Fibroblast of lung (primary cell): Measurements from ENCODE around the gene ABCA2. TPM values are rescaled to one million over a fixed set of nuclear protein-coding genes. Genes with fewer than 3 reads are reported as not detected.
A peak's percentile ranks its signal among the peaks of the same experiment; 100 is the strongest.

Experiments
- DNase-seq, 2 donors: peaks; one replicate each; pipeline versions ENCODE4 v3.0.0 to v3.0.0-alpha.2; 2010; ENCODE audit warnings: low read depth in 2 of 2
- H2AFZ ChIP-seq: 2 replicates; pipeline ENCODE4 v1.5.1; 2012; ENCODE audit warnings: low read length, control low read depth, inconsistent platforms
- H3K27ac ChIP-seq: 2 replicates; pipeline ENCODE4 v1.5.1; 2011; ENCODE audit warnings: low read length, control low read depth; ENCODE audit not compliant: insufficient read depth
- H3K27me3 ChIP-seq: 2 replicates; pipeline ENCODE4 v1.5.1; 2011; ENCODE audit warnings: mild to moderate bottlenecking, low read length; ENCODE audit not compliant: control insufficient read depth, insufficient read depth
- H3K36me3 ChIP-seq: 2 replicates; pipeline ENCODE4 v1.5.1; 2011; ENCODE audit warnings: low read length; ENCODE audit not compliant: control insufficient read depth, insufficient read depth
- H3K4me1 ChIP-seq: 2 replicates; pipeline ENCODE4 v1.5.1; 2011; ENCODE audit warnings: low read length; ENCODE audit not compliant: control insufficient read depth, insufficient read depth; ENCODE audit errors: extremely low read depth
- H3K4me2 ChIP-seq: 2 replicates; pipeline ENCODE4 v1.5.1; 2011; ENCODE audit warnings: low read length, control low read depth; ENCODE audit not compliant: insufficient read depth; ENCODE audit errors: extremely low read depth
- H3K4me3 ChIP-seq, 4 experiments: fragments of 200-600 bp in 1 of 4; sonication (generic) in 1 of 4; replicated peaks in 1 of 4; 2 replicates each; pipeline ENCODE4 v1.5.1; 2011 to 2016; ENCODE audit warnings: low read length in 4 of 4, low read depth in 3 of 4, mild to moderate bottlenecking in 3 of 4, control low read depth in 2 of 4, inconsistent platforms in 1 of 4, mixed read lengths in 1 of 4; ENCODE audit not compliant: insufficient read depth in 1 of 4; ENCODE audit errors: control extremely low read depth in 1 of 4
- H3K79me2 ChIP-seq: 2 replicates; pipeline ENCODE4 v1.5.1; 2012; ENCODE audit warnings: mild to moderate bottlenecking, low read length, inconsistent platforms; ENCODE audit not compliant: control insufficient read depth, insufficient read depth
- H3K9ac ChIP-seq: 2 replicates; pipeline ENCODE4 v1.5.1; 2011; ENCODE audit warnings: mild to moderate bottlenecking, low read length, control low read depth; ENCODE audit not compliant: insufficient read depth
- H3K9me3 ChIP-seq: 2 replicates; pipeline ENCODE4 v1.5.1; 2012; ENCODE audit warnings: low read depth, low read length; ENCODE audit not compliant: control insufficient read depth, insufficient read depth
- H4K20me1 ChIP-seq: 2 replicates; pipeline ENCODE4 v1.5.1; 2011; ENCODE audit warnings: low read length; ENCODE audit not compliant: control insufficient read depth, insufficient read depth; ENCODE audit errors: extremely low read depth
- EZH2 ChIP-seq: IDR thresholded peaks from 2 replicates; pipeline ENCODE4 v1.5.1; 2012; ENCODE audit warnings: low read length, control low read depth, mild to moderate bottlenecking; ENCODE audit errors: missing control alignments
- polyA plus RNA-seq, 2 donors: library from polyadenylated mRNA; depleted of rRNA in 1 of 2; stranded (reverse) in 1 of 2; unstranded in 1 of 2; fragments of >200 nt; gene quantifications; 2 replicates each; pipeline ENCODE4 v1.2.1, GENCODE V29; 2011 to 2012; ENCODE audit warnings: missing spikeins in 1 of 2
- total RNA-seq: library from RNA; depleted of rRNA; stranded (reverse); fragments of >200 nt; gene quantifications from 2 replicates; pipeline ENCODE4 v1.2.1, GENCODE V29; 2014
- TF ChIP-seq, protein P1 (sequence below), 2 donors: IDR thresholded peaks in 1 of 2; conservative IDR thresholded peaks in 1 of 2; 1 replicate in 1 of 2; 2 replicates in 1 of 2; pipeline ENCODE4 v1.5.1; 2011 to 2012; ENCODE audit warnings: low read length in 2 of 2, control low read depth in 1 of 2, inconsistent platforms in 1 of 2, low read depth in 1 of 2, mild to moderate bottlenecking in 1 of 2

The ABCA2 gene
- total and polyA plus RNA-seq, 2 donors (not counting 1 experiment from before 2014, with no cell fraction given): 8.5 to 21.8 TPM

DNA sequence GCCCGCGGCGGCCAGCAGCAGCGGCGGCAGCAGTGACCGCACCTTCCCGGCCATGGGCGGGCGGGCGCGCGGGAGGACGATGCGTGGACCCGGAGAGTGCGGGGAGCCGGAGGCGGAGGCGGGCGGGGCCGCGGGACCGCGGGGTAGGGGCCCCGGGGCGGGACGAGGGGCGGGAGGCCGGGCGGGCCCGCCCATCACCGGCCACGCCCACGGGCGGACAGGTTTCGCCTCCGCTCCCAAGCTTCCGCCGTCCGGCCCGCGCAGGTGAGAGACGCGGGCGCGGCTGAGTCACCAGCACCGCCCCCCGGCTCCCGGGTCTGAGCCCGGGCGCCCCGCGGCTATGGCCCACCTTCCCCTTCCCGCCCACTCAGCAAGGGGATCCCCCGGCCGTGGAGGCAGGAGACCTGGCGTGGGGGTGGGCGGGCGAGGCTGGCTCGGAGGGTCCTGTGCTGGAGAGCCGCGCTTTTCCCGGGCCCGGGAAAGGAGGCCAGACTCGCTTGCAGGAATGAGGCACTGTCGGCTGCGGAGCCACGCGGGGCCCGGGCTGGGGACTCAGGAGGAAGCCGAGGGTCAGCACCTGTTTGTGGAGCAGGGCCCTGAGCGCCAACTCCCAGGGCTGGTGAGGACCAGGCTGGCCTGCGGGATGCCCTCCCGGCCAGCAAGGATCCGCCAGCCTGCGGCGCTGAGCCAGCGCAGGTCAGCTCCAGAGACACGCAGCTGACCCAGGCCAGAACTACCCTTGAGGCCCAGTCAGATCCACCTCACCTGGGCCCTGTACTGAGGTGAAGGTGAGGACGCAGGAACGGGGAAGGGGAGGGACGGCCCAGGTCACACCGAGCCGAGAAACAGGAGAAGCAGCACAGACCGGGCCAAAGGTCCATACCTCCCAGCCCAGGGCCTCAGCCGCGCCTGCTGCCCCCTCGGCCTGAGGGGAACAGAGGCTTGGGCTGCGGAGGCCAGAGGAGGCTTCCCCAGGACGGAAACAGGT is 26.2 kb upstream of the ABCA2 start, which contains the start of gene ENTPD2:
ENTPD2 (minus strand) TSS at position 118 of the 988 bp plus-strand sequence; CDS start at position 54, 64 bp downstream.
- Histone ChIP-seq H2AFZ (no peak within 1 kb of the TSS), H3K9me3 (no peaks in the 10 kb centered on the region), H3K36me3 (no peaks in the 10 kb centered on the region), H3K79me2 (no peaks in the 10 kb centered on the region), H3K4me2 (no peak within 1 kb of the TSS), H3K27ac (no peak within 1 kb of the TSS), H3K27me3 (peaks cover 24% of the 10 kb centered on the region), H3K4me3 (no peak within 1 kb of the TSS), H3K9ac (no peak within 1 kb of the TSS), H3K4me1 (peaks cover 2% of the 10 kb centered on the region), H4K20me1 (no peaks in the 10 kb centered on the region)
- TF ChIP-seq, protein P1, sequence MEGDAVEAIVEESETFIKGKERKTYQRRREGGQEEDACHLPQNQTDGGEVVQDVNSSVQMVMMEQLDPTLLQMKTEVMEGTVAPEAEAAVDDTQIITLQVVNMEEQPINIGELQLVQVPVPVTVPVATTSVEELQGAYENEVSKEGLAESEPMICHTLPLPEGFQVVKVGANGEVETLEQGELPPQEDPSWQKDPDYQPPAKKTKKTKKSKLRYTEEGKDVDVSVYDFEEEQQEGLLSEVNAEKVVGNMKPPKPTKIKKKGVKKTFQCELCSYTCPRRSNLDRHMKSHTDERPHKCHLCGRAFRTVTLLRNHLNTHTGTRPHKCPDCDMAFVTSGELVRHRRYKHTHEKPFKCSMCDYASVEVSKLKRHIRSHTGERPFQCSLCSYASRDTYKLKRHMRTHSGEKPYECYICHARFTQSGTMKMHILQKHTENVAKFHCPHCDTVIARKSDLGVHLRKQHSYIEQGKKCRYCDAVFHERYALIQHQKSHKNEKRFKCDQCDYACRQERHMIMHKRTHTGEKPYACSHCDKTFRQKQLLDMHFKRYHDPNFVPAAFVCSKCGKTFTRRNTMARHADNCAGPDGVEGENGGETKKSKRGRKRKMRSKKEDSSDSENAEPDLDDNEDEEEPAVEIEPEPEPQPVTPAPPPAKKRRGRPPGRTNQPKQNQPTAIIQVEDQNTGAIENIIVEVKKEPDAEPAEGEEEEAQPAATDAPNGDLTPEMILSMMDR (conservative IDR thresholded peaks at IDR 0.05 in 1 of 2, IDR thresholded peaks at IDR 0.05 in 1 of 2; ENCODE audit: low read depth in 1 of 2, low read length in 2 of 2): no peak
- TF ChIP-seq EZH2: no peak
- no peak for DNase-seq

GRCh38 chr9:137052998-137053943 is 25.2 kb upstream of the ABCA2 start:
- peaks cover 22% of the 10 kb centered on the region for H3K27me3 ChIP-seq
- no peak for DNase-seq
- no peak overlapping the region for H2AFZ ChIP-seq
- no peaks in the 10 kb centered on the region for H3K36me3 ChIP-seq
- no peaks in the 10 kb centered on the region for H3K79me2 ChIP-seq
- H3K4me3 ChIP-seq: no peak overlapping the region
- no peaks in the 10 kb centered on the region for H4K20me1 ChIP-seq
- TF ChIP-seq EZH2: peak; percentile 68
- TF ChIP-seq, protein P1 (conservative IDR thresholded peaks at IDR 0.05 in 1 of 2, IDR thresholded peaks at IDR 0.05 in 1 of 2; ENCODE audit: low read depth in 1 of 2, low read length in 2 of 2): no peak
- H3K4me1 ChIP-seq: peaks cover 2% of the 10 kb centered on the region
- H3K9ac ChIP-seq: no peak overlapping the region
- no peak overlapping the region for H3K27ac ChIP-seq
- no peaks in the 10 kb centered on the region for H3K9me3 ChIP-seq
- H3K4me2 ChIP-seq: no peak overlapping the region

- Histone ChIP-seq H3K79me2 (no peaks in the 10 kb centered on the region), H3K27me3 (peaks cover 22% of the 10 kb centered on the region)
These were observed 24.3 kb upstream of the ABCA2 start for GRCh38 chr9:137052293-137052692.

More at GRCh38 chr9:137052293-137052692, 24.3 kb upstream of the ABCA2 start:
- no peaks in the 10 kb centered on the region for H4K20me1 ChIP-seq
- no peak overlapping the region for H3K27ac ChIP-seq
- DNase-seq: no peak
- H3K36me3 ChIP-seq: no peaks in the 10 kb centered on the region
- no peak for TF ChIP-seq EZH2
- TF ChIP-seq, protein P1 (conservative IDR thresholded peaks at IDR 0.05 in 1 of 2, IDR thresholded peaks at IDR 0.05 in 1 of 2; ENCODE audit: low read depth in 1 of 2, low read length in 2 of 2): no peak
- H3K9ac ChIP-seq: no peak overlapping the region
- no peak overlapping the region for H2AFZ ChIP-seq
- H3K4me1 ChIP-seq: peaks cover 2% of the 10 kb centered on the region
- H3K4me2 ChIP-seq: no peak overlapping the region
- no peak overlapping the region for H3K4me3 ChIP-seq
- H3K9me3 ChIP-seq: no peaks in the 10 kb centered on the region
